Neural cell (in vitro differentiated cells): Measurements from ENCODE around the gene ARFGAP3. TPM values are rescaled to one million over a fixed set of nuclear protein-coding genes. Genes with fewer than 3 reads are reported as not detected.

Experiments used
- H2AFZ ChIP-seq: fragments of 200-600, 300-800 bp; sonication (generic), shearing (Covaris generic); 2 replicates; pipeline ENCODE4 v1.6.0; 2014; ENCODE audit warnings: low read depth, mild to moderate bottlenecking, antibody characterized with exemption, low read length, moderate library complexity
- H3F3A ChIP-seq: fragments of 200-600 bp; shearing (Covaris generic); 2 replicates; pipeline ENCODE4 v1.6.1; 2016; ENCODE audit warnings: mild to moderate bottlenecking, moderate library complexity, mixed read lengths, antibody characterized with exemption, low read length; ENCODE audit not compliant: insufficient read depth, poor library complexity, severe bottlenecking
- H3K27ac ChIP-seq: fragments of 200-600, 300-800 bp; sonication (generic), shearing (Covaris generic); 2 replicates; pipeline ENCODE4 v1.5.1; 2014; ENCODE audit warnings: mild to moderate bottlenecking, low read length, moderate library complexity
- H3K27me3 ChIP-seq: fragments of 300-800, 200-600 bp; sonication (generic), shearing (Covaris generic); 2 replicates; pipeline ENCODE4 v1.6.0; 2014; ENCODE audit warnings: mild to moderate bottlenecking, low read depth, low read length, moderate library complexity; ENCODE audit not compliant: insufficient read depth
- H3K36me3 ChIP-seq: fragments of 300-800, 200-600 bp; sonication (generic), shearing (Covaris generic); 2 replicates; pipeline ENCODE4 v1.5.1; 2014; ENCODE audit warnings: mild to moderate bottlenecking, antibody characterized with exemption, low read length, moderate library complexity; ENCODE audit not compliant: insufficient read depth
- H3K4me2 ChIP-seq: fragments of 300-800, 200-600 bp; sonication (generic), shearing (Covaris generic); 2 replicates; pipeline ENCODE4 v1.6.0; 2014; ENCODE audit warnings: mild to moderate bottlenecking, low read length
- H3K4me3 ChIP-seq: fragments of 300-800, 200-600 bp; sonication (generic), shearing (Covaris generic); 2 replicates; pipeline ENCODE4 v1.5.1; 2014; ENCODE audit warnings: mild to moderate bottlenecking, low read length, moderate library complexity
- H3K79me2 ChIP-seq: fragments of 200-600 bp; shearing (Covaris generic); replicated peaks from 2 replicates; pipeline ENCODE4 v1.6.0; 2014; ENCODE audit warnings: mild to moderate bottlenecking, low read length, moderate library complexity; ENCODE audit not compliant: insufficient read depth
- H3K9ac ChIP-seq: fragments of 300-800, 200-600 bp; sonication (generic), shearing (Covaris generic); 2 replicates; pipeline ENCODE4 v1.6.1; 2016; ENCODE audit warnings: mild to moderate bottlenecking, low read length, mixed read lengths
- H3K9me2 ChIP-seq: fragments of 200-600 bp; shearing (Covaris generic); 2 replicates; pipeline ENCODE4 v1.6.1; 2016; ENCODE audit warnings: mild to moderate bottlenecking, low read length, mixed read lengths; ENCODE audit not compliant: insufficient read depth
- H3K9me3 ChIP-seq: fragments of 200-600, 300-800 bp; sonication (generic), shearing (Covaris generic); 2 replicates; pipeline ENCODE4 v1.6.1; 2016; ENCODE audit warnings: mild to moderate bottlenecking, mixed run types, low read length, moderate library complexity, mixed read lengths
- H4K20me1 ChIP-seq: fragments of 200-600 bp; shearing (Covaris generic); 2 replicates; pipeline ENCODE4 v1.6.1; 2016; ENCODE audit warnings: mild to moderate bottlenecking, mixed run types; ENCODE audit not compliant: insufficient read depth
- EP300 ChIP-seq: fragments of 450-650 bp; conservative IDR thresholded peaks from 2 replicates; pipeline ENCODE4 v1.6.1; 2014; ENCODE audit warnings: antibody characterized with exemption, mild to moderate bottlenecking, moderate library complexity; ENCODE audit not compliant: poor library complexity, severe bottlenecking
- EZH2 ChIP-seq: fragments of 200-600, 300-800 bp; shearing (Covaris generic), sonication (generic); IDR thresholded peaks from 2 replicates; pipeline ENCODE4 v1.6.1; 2014; ENCODE audit warnings: antibody characterized with exemption, low read length, borderline replicate concordance, mild to moderate bottlenecking; ENCODE audit not compliant: insufficient read depth, poor library complexity, severe bottlenecking
- MXI1 ChIP-seq: fragments of 450-650 bp; conservative IDR thresholded peaks from 2 replicates; pipeline ENCODE4 v1.6.1; 2014; ENCODE audit warnings: antibody characterized with exemption, mild to moderate bottlenecking; ENCODE audit not compliant: poor library complexity, severe bottlenecking
- POLR2AphosphoS5 ChIP-seq: IDR thresholded peaks from 2 replicates; pipeline ENCODE4 v1.6.1; 2012
- RAD21 ChIP-seq: fragments of 450-650 bp; conservative IDR thresholded peaks from 2 replicates; pipeline ENCODE4 v1.6.1; 2014; ENCODE audit warnings: antibody characterized with exemption, mild to moderate bottlenecking, moderate library complexity
- REST ChIP-seq: IDR thresholded peaks from 2 replicates; pipeline ENCODE4 v1.6.1; 2012; ENCODE audit warnings: borderline replicate concordance
- SMC3 ChIP-seq: fragments of 450-650 bp; conservative IDR thresholded peaks from 2 replicates; pipeline ENCODE4 v1.6.1; 2014; ENCODE audit warnings: antibody characterized with exemption, mild to moderate bottlenecking, moderate library complexity; ENCODE audit not compliant: poor library complexity
- TAF1 ChIP-seq: IDR thresholded peaks from 2 replicates; pipeline ENCODE4 v1.6.1; 2012; ENCODE audit warnings: low read depth
- polyA plus RNA-seq: library from polyadenylated mRNA; depleted of rRNA; stranded (reverse); fragments of >200 nt; gene quantifications from 2 replicates; pipeline ENCODE4 v1.2.3, GENCODE V29; 2014
- TF ChIP-seq, protein P1 (sequence below): fragments of 450-650 bp; IDR thresholded peaks from 2 replicates; pipeline ENCODE4 v1.5.1; 2014; ENCODE audit warnings: antibody characterized with exemption, mild to moderate bottlenecking, moderate library complexity; ENCODE audit not compliant: poor library complexity, severe bottlenecking

The ARFGAP3 gene
- polyA plus RNA-seq, 1 donor from 2014 or later: 80.7 TPM

- Histone ChIP-seq H4K20me1 (no peaks in the 10 kb centered on the region), H3K9me2 (no peaks in the 10 kb centered on the region)
These were observed 8.0 kb downstream of the ARFGAP3 start for GRCh38 chr22:42848941-42849550.

GRCh38 chr22:42847110-42847509, 10.0 kb downstream of the ARFGAP3 start:
- Histone ChIP-seq H3K27me3 (no peaks in the 10 kb centered on the region), H3K9me3 (no peaks in the 10 kb centered on the region), H3K36me3 (peaks cover 5% of the 10 kb centered on the region), H3K79me2 (peaks cover 4% of the 10 kb centered on the region), H3F3A (no peaks in the 10 kb centered on the region), H2AFZ (no peak overlapping the region), H3K4me3 (no peak overlapping the region), H3K4me2 (no peak overlapping the region), H4K20me1 (no peaks in the 10 kb centered on the region), H3K9ac (no peak overlapping the region), H3K27ac (no peak overlapping the region), H3K9me2 (no peaks in the 10 kb centered on the region)
- no peak for TF ChIP-seq TAF1
- TF ChIP-seq RAD21: no peak
- TF ChIP-seq EZH2: no peak

More at GRCh38 chr22:42848941-42849550, 8.0 kb downstream of the ARFGAP3 start:
- Histone ChIP-seq H3K27me3 (no peaks in the 10 kb centered on the region), H2AFZ (no peak overlapping the region), H3K4me3 (no peak overlapping the region), H3K79me2 (peaks cover 10% of the 10 kb centered on the region), H3K27ac (no peak overlapping the region), H3K9me3 (no peaks in the 10 kb centered on the region), H3K9ac (no peak overlapping the region), H3K36me3 (peaks cover 8% of the 10 kb centered on the region), H3F3A (no peaks in the 10 kb centered on the region), H3K4me2 (no peak overlapping the region)
- TF ChIP-seq TAF1 (no peak), RAD21 (no peak), SMC3 (no peak), EZH2 (no peak), REST (no peak), MXI1 (no peak), POLR2AphosphoS5 (no peak), EP300 (no peak)
- TF ChIP-seq, protein P1, sequence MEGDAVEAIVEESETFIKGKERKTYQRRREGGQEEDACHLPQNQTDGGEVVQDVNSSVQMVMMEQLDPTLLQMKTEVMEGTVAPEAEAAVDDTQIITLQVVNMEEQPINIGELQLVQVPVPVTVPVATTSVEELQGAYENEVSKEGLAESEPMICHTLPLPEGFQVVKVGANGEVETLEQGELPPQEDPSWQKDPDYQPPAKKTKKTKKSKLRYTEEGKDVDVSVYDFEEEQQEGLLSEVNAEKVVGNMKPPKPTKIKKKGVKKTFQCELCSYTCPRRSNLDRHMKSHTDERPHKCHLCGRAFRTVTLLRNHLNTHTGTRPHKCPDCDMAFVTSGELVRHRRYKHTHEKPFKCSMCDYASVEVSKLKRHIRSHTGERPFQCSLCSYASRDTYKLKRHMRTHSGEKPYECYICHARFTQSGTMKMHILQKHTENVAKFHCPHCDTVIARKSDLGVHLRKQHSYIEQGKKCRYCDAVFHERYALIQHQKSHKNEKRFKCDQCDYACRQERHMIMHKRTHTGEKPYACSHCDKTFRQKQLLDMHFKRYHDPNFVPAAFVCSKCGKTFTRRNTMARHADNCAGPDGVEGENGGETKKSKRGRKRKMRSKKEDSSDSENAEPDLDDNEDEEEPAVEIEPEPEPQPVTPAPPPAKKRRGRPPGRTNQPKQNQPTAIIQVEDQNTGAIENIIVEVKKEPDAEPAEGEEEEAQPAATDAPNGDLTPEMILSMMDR: no peak
